PC-3 (cell line): ENCODE data around the gene NANP.
"Not testable (repeated sequence)": the region's sequence is repeated elsewhere in the genome, so short reads cannot be mapped to it uniquely, and the experiment has no call there.

Experiments used
- EZH2 ChIP-seq: fragments of 300-600 bp; sonication (generic); IDR thresholded peaks from one replicate; pipeline ENCODE4 v1.6.1; 2017; ENCODE audit warnings: antibody characterized with exemption, mild to moderate bottlenecking, low read length; ENCODE audit not compliant: unreplicated experiment
- TF ChIP-seq, protein P1 (sequence below): fragments of 300-600 bp; sonication (generic); conservative IDR thresholded peaks from 2 replicates; pipeline ENCODE4 v1.5.1; 2017; ENCODE audit warnings: antibody characterized with exemption, low read depth, mild to moderate bottlenecking, low read length

DNA sequence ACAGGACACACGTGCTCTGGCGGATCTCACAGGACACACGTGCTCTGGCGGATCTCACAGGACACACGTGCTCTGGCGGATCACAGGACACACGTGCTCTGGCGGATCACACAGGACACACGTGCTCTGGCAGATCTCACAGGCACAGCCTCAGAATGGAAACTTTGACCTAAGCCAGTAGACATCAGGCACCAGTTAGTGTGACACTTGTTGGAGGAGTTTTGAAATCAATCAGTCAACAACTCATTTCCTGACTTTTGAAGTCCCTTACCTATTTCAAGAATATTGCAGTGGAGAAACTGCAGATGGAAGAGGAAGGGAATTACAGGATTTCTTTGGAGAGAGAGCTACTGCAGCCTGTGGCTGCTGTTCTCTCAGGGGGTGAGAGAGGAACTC is 20.9 kb downstream of the NANP start:
- TF ChIP-seq, protein P1, sequence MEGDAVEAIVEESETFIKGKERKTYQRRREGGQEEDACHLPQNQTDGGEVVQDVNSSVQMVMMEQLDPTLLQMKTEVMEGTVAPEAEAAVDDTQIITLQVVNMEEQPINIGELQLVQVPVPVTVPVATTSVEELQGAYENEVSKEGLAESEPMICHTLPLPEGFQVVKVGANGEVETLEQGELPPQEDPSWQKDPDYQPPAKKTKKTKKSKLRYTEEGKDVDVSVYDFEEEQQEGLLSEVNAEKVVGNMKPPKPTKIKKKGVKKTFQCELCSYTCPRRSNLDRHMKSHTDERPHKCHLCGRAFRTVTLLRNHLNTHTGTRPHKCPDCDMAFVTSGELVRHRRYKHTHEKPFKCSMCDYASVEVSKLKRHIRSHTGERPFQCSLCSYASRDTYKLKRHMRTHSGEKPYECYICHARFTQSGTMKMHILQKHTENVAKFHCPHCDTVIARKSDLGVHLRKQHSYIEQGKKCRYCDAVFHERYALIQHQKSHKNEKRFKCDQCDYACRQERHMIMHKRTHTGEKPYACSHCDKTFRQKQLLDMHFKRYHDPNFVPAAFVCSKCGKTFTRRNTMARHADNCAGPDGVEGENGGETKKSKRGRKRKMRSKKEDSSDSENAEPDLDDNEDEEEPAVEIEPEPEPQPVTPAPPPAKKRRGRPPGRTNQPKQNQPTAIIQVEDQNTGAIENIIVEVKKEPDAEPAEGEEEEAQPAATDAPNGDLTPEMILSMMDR = not testable (repeated sequence)
- TF ChIP-seq EZH2 = not testable (repeated sequence)
